SH-SY5Y (cell line): ENCODE measurements around the gene FGF3.

Experiments
- GATA2 ChIP-seq: IDR thresholded peaks from 2 replicates; pipeline ENCODE4 v1.6.1; 2011; ENCODE audit warnings: mild to moderate bottlenecking, low read depth, low read length
- GATA3 ChIP-seq: IDR thresholded peaks from 2 replicates; pipeline ENCODE4 v1.6.1; 2011; ENCODE audit warnings: low read depth, mild to moderate bottlenecking, low read length, moderate library complexity

DNA sequence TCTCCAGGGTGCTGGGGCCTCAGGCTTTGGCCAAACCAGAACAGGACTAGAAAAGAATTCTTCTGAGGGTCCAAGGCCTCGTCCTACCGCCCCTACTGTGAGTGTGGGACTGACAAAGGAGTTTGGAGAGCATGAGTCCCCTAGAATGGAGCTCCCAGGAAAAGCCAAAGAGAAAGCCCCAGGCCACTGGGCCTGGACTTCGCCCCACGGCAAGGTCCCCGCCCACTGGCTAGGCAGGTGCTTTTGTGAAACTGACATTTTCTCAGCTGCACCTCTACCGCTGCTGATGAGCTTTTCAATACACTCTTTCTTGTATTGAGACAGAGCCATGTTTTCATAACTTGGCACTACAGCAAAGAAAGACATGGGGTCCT, 9.7 kb upstream of the FGF3 start:
- TF ChIP-seq GATA3 (no peak), GATA2 (no peak)
